OCI-LY3 (cell line): ENCODE data around the gene CACTIN.

ENCODE experiments used
- EZH2phosphoT487 ChIP-seq: fragments of 200-600 bp; shearing (Covaris generic); IDR thresholded peaks from 2 replicates; pipeline ENCODE4 v1.6.1; 2018; ENCODE audit warnings: antibody characterized with exemption, mixed run types, low read depth
- TF ChIP-seq, protein P1 (sequence below): fragments of 200-600, 300-600 bp; sonication (generic); IDR thresholded peaks from 2 replicates; pipeline ENCODE4 v1.5.1; 2014; ENCODE audit warnings: antibody characterized with exemption, low read length, low read depth

GRCh38 chr19:3642987-3643673 is 16.5 kb upstream of the CACTIN start:
- TF ChIP-seq, protein P1, sequence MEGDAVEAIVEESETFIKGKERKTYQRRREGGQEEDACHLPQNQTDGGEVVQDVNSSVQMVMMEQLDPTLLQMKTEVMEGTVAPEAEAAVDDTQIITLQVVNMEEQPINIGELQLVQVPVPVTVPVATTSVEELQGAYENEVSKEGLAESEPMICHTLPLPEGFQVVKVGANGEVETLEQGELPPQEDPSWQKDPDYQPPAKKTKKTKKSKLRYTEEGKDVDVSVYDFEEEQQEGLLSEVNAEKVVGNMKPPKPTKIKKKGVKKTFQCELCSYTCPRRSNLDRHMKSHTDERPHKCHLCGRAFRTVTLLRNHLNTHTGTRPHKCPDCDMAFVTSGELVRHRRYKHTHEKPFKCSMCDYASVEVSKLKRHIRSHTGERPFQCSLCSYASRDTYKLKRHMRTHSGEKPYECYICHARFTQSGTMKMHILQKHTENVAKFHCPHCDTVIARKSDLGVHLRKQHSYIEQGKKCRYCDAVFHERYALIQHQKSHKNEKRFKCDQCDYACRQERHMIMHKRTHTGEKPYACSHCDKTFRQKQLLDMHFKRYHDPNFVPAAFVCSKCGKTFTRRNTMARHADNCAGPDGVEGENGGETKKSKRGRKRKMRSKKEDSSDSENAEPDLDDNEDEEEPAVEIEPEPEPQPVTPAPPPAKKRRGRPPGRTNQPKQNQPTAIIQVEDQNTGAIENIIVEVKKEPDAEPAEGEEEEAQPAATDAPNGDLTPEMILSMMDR = no peak
- no peak for TF ChIP-seq EZH2phosphoT487
